GM12878 (cell line): ENCODE measurements around the gene GPR39. TPM values are rescaled to one million over a fixed set of nuclear protein-coding genes. Genes with fewer than 3 reads are reported as not detected.

Experiments used
- ATAC-seq: fragments of 200-7000 bp; cut with Tn5 transposase; 3 replicates; pipeline ENCODE4 v1.9.1; 2020; ENCODE audit warnings: mild to moderate bottlenecking, moderate library complexity
- BruUV-seq: library from RNA; stranded (reverse); fragments of 400-500 nt; replicated peaks from 2 replicates; lab custom pipeline; 2021; lab: Mats Ljungman, UMichigan
- CTCF ChIA-PET: fragments of 300-600 bp; sonication (Branson Sonifier 250); formaldehyde crosslinking; extraction: SDS; loops from one replicate; lab custom pipeline; 2021; ENCODE audit warnings: inconsistent platforms; lab: Yijun Ruan, JAX
- POLR2A ChIA-PET: fragments of 350-600 bp; formaldehyde crosslinking; extraction: SDS; loops from one replicate; lab custom pipeline; 2021; ENCODE audit warnings: inconsistent platforms; lab: Charles Lee
- RAD21 ChIA-PET: fragments of 300-600 bp; sonication (Branson Sonifier 250); formaldehyde crosslinking; loops from one replicate; lab custom pipeline; 2023; ENCODE audit warnings: antibody characterized with exemption; ENCODE audit not compliant: unreplicated experiment; lab: Charles Lee
- SMC1A ChIA-PET: fragments of 300-600 bp; sonication (Branson Sonifier 250); formaldehyde crosslinking; loops from one replicate; lab custom pipeline; 2023; ENCODE audit not compliant: unreplicated experiment, uncharacterized antibody; lab: Charles Lee
- DNase-seq: peaks from one replicate; pipeline ENCODE4 v3.0.0-alpha.2; 2011; ENCODE audit warnings: low read depth, low spot score
- FAIRE-seq: peaks from 3 replicates; lab custom pipeline; 2011; peaks lifted over from hg19 to GRCh38; lab: Jason Lieb, UNC
- H2AFZ ChIP-seq: 2 replicates; pipeline ENCODE4 v1.6.0; 2011; ENCODE audit warnings: low read depth, low read length, control low read depth; ENCODE audit not compliant: control insufficient read depth
- H3K27ac ChIP-seq: 2 replicates; pipeline ENCODE4 v1.5.1; 2011; ENCODE audit warnings: control low read depth; ENCODE audit not compliant: control insufficient read depth, insufficient read depth
- H3K27me3 ChIP-seq, 2 experiments: replicated peaks in 1 of 2; 2 replicates each; pipeline versions ENCODE4 v1.6.0 to v1.6.1; 2011; ENCODE audit warnings: low read length in 1 of 2; ENCODE audit not compliant: control insufficient read depth in 2 of 2, insufficient read depth in 2 of 2
- H3K36me3 ChIP-seq, 2 experiments: 2 replicates each; pipeline ENCODE4 v1.5.1; 2011; ENCODE audit warnings: low read length in 1 of 2; ENCODE audit not compliant: control insufficient read depth in 2 of 2, insufficient read depth in 2 of 2
- H3K4me1 ChIP-seq: 2 replicates; pipeline ENCODE4 v1.6.1; 2011; ENCODE audit warnings: mild to moderate bottlenecking, low read length, moderate library complexity, mixed read lengths; ENCODE audit not compliant: control insufficient read depth, insufficient read depth
- H3K4me2 ChIP-seq: 2 replicates; pipeline ENCODE4 v1.6.0; 2011; ENCODE audit warnings: control low read depth; ENCODE audit not compliant: control insufficient read depth, insufficient read depth
- H3K4me3 ChIP-seq: fragments of 200-600 bp; sonication (generic); 2 replicates; pipeline ENCODE4 v1.5.1; 2016
- H3K79me2 ChIP-seq: 2 replicates; pipeline ENCODE4 v1.6.0; 2011; ENCODE audit warnings: low read length; ENCODE audit not compliant: control insufficient read depth, insufficient read depth
- H3K9ac ChIP-seq: 2 replicates; pipeline ENCODE4 v1.8.0; 2011; ENCODE audit warnings: low read length, control low read depth, mixed read lengths; ENCODE audit not compliant: control insufficient read depth, insufficient read depth
- H3K9me3 ChIP-seq: replicated peaks from 3 replicates; pipeline ENCODE4 v1.5.1; 2011; ENCODE audit warnings: mild to moderate bottlenecking, low read length; ENCODE audit not compliant: control insufficient read depth, insufficient read depth
- H4K20me1 ChIP-seq: 2 replicates; pipeline ENCODE4 v1.6.0; 2011; ENCODE audit not compliant: control insufficient read depth, insufficient read depth
- BCL11A ChIP-seq: IDR thresholded peaks from 2 replicates; pipeline ENCODE4 v1.6.1; 2011; ENCODE audit warnings: low read depth, low read length
- CBFB ChIP-seq: IDR thresholded peaks from 2 replicates; pipeline ENCODE4 v1.6.1; 2016; ENCODE audit warnings: antibody characterized with exemption, low read depth
- CBX3 ChIP-seq: fragments of 200-600 bp; sonication (generic); IDR thresholded peaks from 2 replicates; pipeline ENCODE4 v1.6.1; 2016; ENCODE audit warnings: low read depth, borderline replicate concordance
- CHD4 ChIP-seq: fragments of 200-600 bp; sonication (generic); IDR thresholded peaks from 2 replicates; pipeline ENCODE4 v1.6.1; 2016; ENCODE audit warnings: mild to moderate bottlenecking
- EZH2 ChIP-seq: IDR thresholded peaks from 2 replicates; pipeline ENCODE4 v1.6.1; 2012; ENCODE audit warnings: low read depth, mild to moderate bottlenecking, control low read depth, inconsistent platforms, low read length, borderline replicate concordance; ENCODE audit not compliant: control insufficient read depth
- KAT2A ChIP-seq: conservative IDR thresholded peaks from 2 replicates; pipeline ENCODE4 v1.6.1; 2011; ENCODE audit warnings: low read depth, low read length; ENCODE audit not compliant: control insufficient read depth
- MYC ChIP-seq: IDR thresholded peaks from 2 replicates; pipeline ENCODE4 v1.6.1; 2011; ENCODE audit warnings: mild to moderate bottlenecking, low read length, moderate library complexity, inconsistent platforms; ENCODE audit not compliant: insufficient read depth, insufficient replicate concordance, insufficient read length, severe bottlenecking
- NRF1 ChIP-seq: conservative IDR thresholded peaks from 2 replicates; pipeline ENCODE4 v1.6.1; 2011; ENCODE audit warnings: mild to moderate bottlenecking, low read depth, low read length, improper control_type of control experiment
- RB1 ChIP-seq: fragments of 450-650 bp; formaldehyde crosslinking; IDR thresholded peaks from 2 replicates; pipeline ENCODE4 v1.6.1; 2017; ENCODE audit warnings: mild to moderate bottlenecking, borderline replicate concordance
- RFX5 ChIP-seq: IDR thresholded peaks from 2 replicates; pipeline ENCODE4 v1.6.1; 2011; ENCODE audit warnings: low read depth, low read length, improper control_type of control experiment
- SP1 ChIP-seq: IDR thresholded peaks from one replicate; pipeline ENCODE4 v1.6.1; 2011; ENCODE audit warnings: low read depth, low read length
- SREBF1 ChIP-seq: IDR thresholded peaks from 2 replicates; pipeline ENCODE4 v1.6.1; 2012; ENCODE audit warnings: mild to moderate bottlenecking, low read length
- SUZ12 ChIP-seq: fragments of 200-600 bp; sonication (generic); IDR thresholded peaks from one replicate; pipeline ENCODE4 v1.6.1; 2018; ENCODE audit warnings: antibody characterized with exemption, mild to moderate bottlenecking; ENCODE audit not compliant: unreplicated experiment
- WRNIP1 ChIP-seq: IDR thresholded peaks from 2 replicates; pipeline ENCODE4 v1.6.1; 2011; ENCODE audit warnings: low read depth, low read length, improper control_type of control experiment, borderline replicate concordance
- YBX1 ChIP-seq: fragments of 450-650 bp; IDR thresholded peaks from 2 replicates; pipeline ENCODE4 v1.6.1; 2016; ENCODE audit warnings: antibody characterized with exemption
- ZNF384 ChIP-seq: IDR thresholded peaks from 2 replicates; pipeline ENCODE4 v1.6.1; 2012; ENCODE audit warnings: low read depth, mild to moderate bottlenecking, low read length, improper control_type of control experiment, borderline replicate concordance
- WGBS: methylation state at CpG from one replicate; pipeline ENCODE4 v1.1.6; 2016; ENCODE audit warnings: low lambda C conversion rate; ENCODE audit not compliant: insufficient replicate concordance, insufficient coverage; ENCODE audit errors: missing lambda C conversion rate; 5-methylcytosine and 5-hydroxymethylcytosine counted together
- in situ Hi-C: fragments of 300-500 bp; cut with MboI; formaldehyde crosslinking; loops from 9 replicates; pipeline ENCODE4 v1.14.3; 2018; ENCODE audit warnings: mixed read lengths
- intact Hi-C: fragments of 100-400 bp; cut with micrococcal nuclease; formaldehyde crosslinking; loops from one replicate; pipeline ENCODE4 v1.14.2; 2022; ENCODE audit not compliant: unreplicated experiment
- polyA plus RNA-seq, 11 experiments: library from polyadenylated mRNA; depleted of rRNA in 4 of 11; unstranded in 6 of 11; stranded (reverse) in 5 of 11; fragments of >200 nt; fragmentation: Nextera tagmentation in 4 of 11; fragmentation: Illumina TruSeq in 1 of 11; extraction: Ambion mirVana in 4 of 11; extraction: Trizol in 1 of 11; gene quantifications; 1 replicate in 1 of 11; 2 replicates in 10 of 11; pipeline versions ENCODE4 v1.2.1 to v1.2.3, GENCODE V29; 2011 to 2016; ENCODE audit warnings: inconsistent platforms in 2 of 11, missing spikeins in 2 of 11, low read depth in 1 of 11
- total RNA-seq, 4 experiments: library from RNA; depleted of rRNA in 3 of 4; stranded (reverse); fragments of >200 nt in 3 of 4; fragmentation: Illumina TruSeq in 1 of 4; extraction: Trizol in 1 of 4; gene quantifications; 2 replicates each; pipeline versions ENCODE4 v1.2.1 to v1.2.3, GENCODE V29; 2013 to 2021
- TF ChIP-seq, protein P1 (sequence below): fragments of 450-650 bp; IDR thresholded peaks from 2 replicates; pipeline ENCODE4 v1.6.1; 2017; ENCODE audit warnings: low read depth, mild to moderate bottlenecking, moderate library complexity
- TF ChIP-seq, protein P2 (sequence below): IDR thresholded peaks from 2 replicates; pipeline ENCODE4 v1.6.1; 2012; ENCODE audit warnings: low read depth, low read length, improper control_type of control experiment
- TF ChIP-seq, protein P3 (sequence below): IDR thresholded peaks from 2 replicates; pipeline ENCODE4 v1.6.1; 2012; ENCODE audit warnings: mild to moderate bottlenecking, low read depth, low read length
- TF ChIP-seq, protein P4 (sequence below): IDR thresholded peaks from 2 replicates; pipeline ENCODE4 v1.6.1; 2011; ENCODE audit warnings: low read depth, low read length, improper control_type of control experiment, borderline replicate concordance

The GPR39 gene
- total and polyA plus RNA-seq, 10 of the 15 experiments (the other 5 are each of a cell fraction or from before 2014, with no cell fraction given): 0.05 to 0.23 TPM; not detected in 8

DNA sequence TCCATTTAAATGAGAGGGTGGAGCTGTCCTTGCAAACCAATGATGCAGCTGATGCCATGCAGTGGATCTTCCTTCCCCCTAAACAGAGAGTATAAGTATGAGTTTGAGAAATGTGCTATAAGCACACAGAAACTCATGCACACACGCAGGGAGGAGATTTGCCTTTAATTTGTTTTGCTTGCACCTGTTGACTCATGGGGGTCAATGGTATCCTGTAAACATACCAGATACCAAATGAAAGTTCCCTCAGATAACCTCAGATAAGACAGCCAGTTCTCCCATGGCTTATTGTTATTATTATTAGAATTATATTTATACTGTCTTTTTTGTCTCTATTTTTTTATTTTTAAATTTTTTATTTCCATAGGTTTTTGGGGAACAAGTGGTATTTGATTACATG is 29.5 kb upstream of the GPR39 start (continued):
- TF ChIP-seq, protein P1, sequence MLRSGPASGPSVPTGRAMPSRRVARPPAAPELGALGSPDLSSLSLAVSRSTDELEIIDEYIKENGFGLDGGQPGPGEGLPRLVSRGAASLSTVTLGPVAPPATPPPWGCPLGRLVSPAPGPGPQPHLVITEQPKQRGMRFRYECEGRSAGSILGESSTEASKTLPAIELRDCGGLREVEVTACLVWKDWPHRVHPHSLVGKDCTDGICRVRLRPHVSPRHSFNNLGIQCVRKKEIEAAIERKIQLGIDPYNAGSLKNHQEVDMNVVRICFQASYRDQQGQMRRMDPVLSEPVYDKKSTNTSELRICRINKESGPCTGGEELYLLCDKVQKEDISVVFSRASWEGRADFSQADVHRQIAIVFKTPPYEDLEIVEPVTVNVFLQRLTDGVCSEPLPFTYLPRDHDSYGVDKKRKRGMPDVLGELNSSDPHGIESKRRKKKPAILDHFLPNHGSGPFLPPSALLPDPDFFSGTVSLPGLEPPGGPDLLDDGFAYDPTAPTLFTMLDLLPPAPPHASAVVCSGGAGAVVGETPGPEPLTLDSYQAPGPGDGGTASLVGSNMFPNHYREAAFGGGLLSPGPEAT: no peak
- TF ChIP-seq BCL11A: no peak
- no peak for TF ChIP-seq YBX1
- no peak for TF ChIP-seq SREBF1
- no peak for TF ChIP-seq CBFB
- TF ChIP-seq, protein P2, sequence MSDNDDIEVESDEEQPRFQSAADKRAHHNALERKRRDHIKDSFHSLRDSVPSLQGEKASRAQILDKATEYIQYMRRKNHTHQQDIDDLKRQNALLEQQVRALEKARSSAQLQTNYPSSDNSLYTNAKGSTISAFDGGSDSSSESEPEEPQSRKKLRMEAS: no peak

DNA sequence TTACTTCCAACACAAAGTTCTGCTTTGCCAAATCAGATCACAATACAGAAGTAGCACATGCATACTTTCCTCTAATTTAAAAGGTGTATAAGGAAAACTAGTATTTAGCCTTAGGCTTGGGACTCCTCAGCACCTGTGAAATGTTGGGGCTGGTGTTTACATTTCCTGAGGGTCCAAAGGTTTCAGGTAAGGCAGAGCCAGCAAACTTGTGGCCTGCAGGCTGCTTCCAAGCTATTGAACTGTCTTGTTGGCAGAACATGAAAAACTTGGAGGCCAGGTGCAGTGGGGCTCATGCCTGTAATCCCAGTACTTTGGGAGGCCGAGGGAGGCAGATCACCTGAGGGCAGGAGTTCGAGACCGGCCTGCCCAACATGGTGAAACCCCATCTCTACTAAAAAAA is 26.5 kb upstream of the GPR39 start:
- Histone ChIP-seq H3K36me3 (no peaks in the 10 kb centered on the region), H3K27me3 (no peaks in the 10 kb centered on the region), H4K20me1 (no peaks in the 10 kb centered on the region), H3K9ac (no peak overlapping the region), H3K9me3 (no peaks in the 10 kb centered on the region), H3K4me2 (no peak overlapping the region), H2AFZ (no peak overlapping the region), H3K4me3 (no peak overlapping the region), H3K79me2 (no peaks in the 10 kb centered on the region), H3K27ac (no peak overlapping the region), H3K4me1 (no peaks in the 10 kb centered on the region)
- RAD21 ChIA-PET: no interaction called here
- ATAC-seq: no peak
- 26% methylated on average over 3 of the region's 3 CpGs for WGBS
- POLR2A ChIA-PET: no interaction called here
- CTCF ChIA-PET: no interaction called here
- SMC1A ChIA-PET: no interaction called here
- FAIRE-seq: no peak
- DNase-seq: no peak
- in situ Hi-C loops: no loop called here
- intact Hi-C loops: no loop called here
- no TSS peak for BruUV-seq
- TF ChIP-seq WRNIP1: no peak
- TF ChIP-seq, protein P3, sequence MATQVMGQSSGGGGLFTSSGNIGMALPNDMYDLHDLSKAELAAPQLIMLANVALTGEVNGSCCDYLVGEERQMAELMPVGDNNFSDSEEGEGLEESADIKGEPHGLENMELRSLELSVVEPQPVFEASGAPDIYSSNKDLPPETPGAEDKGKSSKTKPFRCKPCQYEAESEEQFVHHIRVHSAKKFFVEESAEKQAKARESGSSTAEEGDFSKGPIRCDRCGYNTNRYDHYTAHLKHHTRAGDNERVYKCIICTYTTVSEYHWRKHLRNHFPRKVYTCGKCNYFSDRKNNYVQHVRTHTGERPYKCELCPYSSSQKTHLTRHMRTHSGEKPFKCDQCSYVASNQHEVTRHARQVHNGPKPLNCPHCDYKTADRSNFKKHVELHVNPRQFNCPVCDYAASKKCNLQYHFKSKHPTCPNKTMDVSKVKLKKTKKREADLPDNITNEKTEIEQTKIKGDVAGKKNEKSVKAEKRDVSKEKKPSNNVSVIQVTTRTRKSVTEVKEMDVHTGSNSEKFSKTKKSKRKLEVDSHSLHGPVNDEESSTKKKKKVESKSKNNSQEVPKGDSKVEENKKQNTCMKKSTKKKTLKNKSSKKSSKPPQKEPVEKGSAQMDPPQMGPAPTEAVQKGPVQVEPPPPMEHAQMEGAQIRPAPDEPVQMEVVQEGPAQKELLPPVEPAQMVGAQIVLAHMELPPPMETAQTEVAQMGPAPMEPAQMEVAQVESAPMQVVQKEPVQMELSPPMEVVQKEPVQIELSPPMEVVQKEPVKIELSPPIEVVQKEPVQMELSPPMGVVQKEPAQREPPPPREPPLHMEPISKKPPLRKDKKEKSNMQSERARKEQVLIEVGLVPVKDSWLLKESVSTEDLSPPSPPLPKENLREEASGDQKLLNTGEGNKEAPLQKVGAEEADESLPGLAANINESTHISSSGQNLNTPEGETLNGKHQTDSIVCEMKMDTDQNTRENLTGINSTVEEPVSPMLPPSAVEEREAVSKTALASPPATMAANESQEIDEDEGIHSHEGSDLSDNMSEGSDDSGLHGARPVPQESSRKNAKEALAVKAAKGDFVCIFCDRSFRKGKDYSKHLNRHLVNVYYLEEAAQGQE: no peak
- no peak for TF ChIP-seq RFX5
- TF ChIP-seq SUZ12: no peak
- no peak for TF ChIP-seq CBX3
- no peak for TF ChIP-seq MYC
- TF ChIP-seq ZNF384: no peak
- TF ChIP-seq RB1: no peak
- TF ChIP-seq, protein P4, sequence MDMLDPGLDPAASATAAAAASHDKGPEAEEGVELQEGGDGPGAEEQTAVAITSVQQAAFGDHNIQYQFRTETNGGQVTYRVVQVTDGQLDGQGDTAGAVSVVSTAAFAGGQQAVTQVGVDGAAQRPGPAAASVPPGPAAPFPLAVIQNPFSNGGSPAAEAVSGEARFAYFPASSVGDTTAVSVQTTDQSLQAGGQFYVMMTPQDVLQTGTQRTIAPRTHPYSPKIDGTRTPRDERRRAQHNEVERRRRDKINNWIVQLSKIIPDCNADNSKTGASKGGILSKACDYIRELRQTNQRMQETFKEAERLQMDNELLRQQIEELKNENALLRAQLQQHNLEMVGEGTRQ: no peak
- TF ChIP-seq CHD4: no peak
- no peak for TF ChIP-seq EZH2
- TF ChIP-seq NRF1: no peak
- TF ChIP-seq KAT2A: no peak
- TF ChIP-seq SP1: no peak
